Trophoblast cell (in vitro differentiated cells and primary cell): Measurements from ENCODE around the gene POU2AF2. TPM values are rescaled to one million over a fixed set of nuclear protein-coding genes. Genes with fewer than 3 reads are reported as not detected.

ENCODE experiments used
- DNase-seq, 2 donors: peaks; one replicate each; pipeline ENCODE4 v3.0.0-alpha.2; 2016
- H2AFZ ChIP-seq: 2 replicates; pipeline ENCODE4 v1.6.1; 2013; ENCODE audit warnings: low read length, moderate library complexity, mild to moderate bottlenecking; ENCODE audit not compliant: insufficient read depth, poor library complexity
- H2AK5ac ChIP-seq: 2 replicates; pipeline ENCODE4 v1.6.1; 2013; ENCODE audit warnings: mild to moderate bottlenecking, low read length
- H2BK120ac ChIP-seq: 2 replicates; pipeline ENCODE4 v1.6.1; 2013; ENCODE audit warnings: low read length, mild to moderate bottlenecking, moderate library complexity; ENCODE audit not compliant: insufficient read depth, poor library complexity
- H2BK12ac ChIP-seq: 2 replicates; pipeline ENCODE4 v1.6.1; 2013; ENCODE audit warnings: mild to moderate bottlenecking, low read length, moderate library complexity
- H2BK5ac ChIP-seq: 2 replicates; pipeline ENCODE4 v1.6.1; 2013; ENCODE audit warnings: low read length, low read depth, moderate library complexity, mild to moderate bottlenecking; ENCODE audit not compliant: poor library complexity
- H3K14ac ChIP-seq: 2 replicates; pipeline ENCODE4 v1.6.1; 2013; ENCODE audit warnings: mild to moderate bottlenecking, low read length
- H3K18ac ChIP-seq: 2 replicates; pipeline ENCODE4 v1.6.1; 2013; ENCODE audit warnings: mild to moderate bottlenecking, low read length
- H3K23ac ChIP-seq: 2 replicates; pipeline ENCODE4 v1.6.1; 2013; ENCODE audit warnings: low read length
- H3K27ac ChIP-seq: 2 replicates; pipeline ENCODE4 v1.5.1; 2013; ENCODE audit warnings: low read depth, mild to moderate bottlenecking, inconsistent platforms, low read length, moderate library complexity
- H3K27me3 ChIP-seq: 2 replicates; pipeline ENCODE4 v1.6.1; 2013; ENCODE audit warnings: inconsistent platforms, mild to moderate bottlenecking, low read length, moderate library complexity; ENCODE audit not compliant: insufficient read depth
- H3K36me3 ChIP-seq, 2 experiments: 1 replicate in 1 of 2; 2 replicates in 1 of 2; pipeline ENCODE4 v1.6.1; 2013; ENCODE audit warnings: low read length in 2 of 2, mild to moderate bottlenecking in 2 of 2, moderate library complexity in 1 of 2; ENCODE audit not compliant: insufficient read depth in 2 of 2, control insufficient read depth in 1 of 2
- H3K4ac ChIP-seq: 2 replicates; pipeline ENCODE4 v1.6.1; 2013; ENCODE audit warnings: low read depth, mild to moderate bottlenecking, low read length, moderate library complexity
- H3K4me1 ChIP-seq, 2 experiments: 1 replicate in 1 of 2; 2 replicates in 1 of 2; pipeline ENCODE4 v1.6.1; 2013; ENCODE audit warnings: low read length in 2 of 2, mild to moderate bottlenecking in 2 of 2, moderate library complexity in 1 of 2; ENCODE audit not compliant: insufficient read depth in 2 of 2, control insufficient read depth in 1 of 2
- H3K4me2 ChIP-seq: 2 replicates; pipeline ENCODE4 v1.6.1; 2013; ENCODE audit warnings: inconsistent platforms, mild to moderate bottlenecking, low read length, moderate library complexity
- H3K4me3 ChIP-seq: 2 replicates; pipeline ENCODE4 v1.5.1; 2013; ENCODE audit warnings: mild to moderate bottlenecking, low read depth, low read length, inconsistent platforms
- H3K79me1 ChIP-seq: one replicate; pipeline ENCODE4 v1.6.1; 2013; ENCODE audit warnings: low read length
- H3K79me2 ChIP-seq: 2 replicates; pipeline ENCODE4 v1.6.1; 2013; ENCODE audit warnings: low read length, mild to moderate bottlenecking; ENCODE audit not compliant: control insufficient read depth, insufficient read depth, poor library complexity
- H3K9ac ChIP-seq: 2 replicates; pipeline ENCODE4 v1.6.1; 2013; ENCODE audit warnings: mild to moderate bottlenecking, low read length
- H3K9me3 ChIP-seq: 2 replicates; pipeline ENCODE4 v1.6.1; 2013; ENCODE audit warnings: low read depth, mild to moderate bottlenecking, control low read depth, inconsistent platforms, low read length; ENCODE audit not compliant: insufficient read depth
- H4K12ac ChIP-seq: 2 replicates; pipeline ENCODE4 v1.6.1; 2013; ENCODE audit warnings: low read depth, mild to moderate bottlenecking, low read length, moderate library complexity
- H4K8ac ChIP-seq: 2 replicates; pipeline ENCODE4 v1.6.1; 2013; ENCODE audit warnings: low read depth, mild to moderate bottlenecking, low read length, moderate library complexity
- H4K91ac ChIP-seq: one replicate; pipeline ENCODE4 v1.6.1; 2013; ENCODE audit warnings: low read depth, mild to moderate bottlenecking, low read length, moderate library complexity
- WGBS: extraction: QIAGEN DNeasy Blood & Tissue Kit; methylation state at CpG from one replicate; pipeline ENCODE4 v1.1.7; 2013; ENCODE audit warnings: missing lambda C conversion rate; ENCODE audit not compliant: insufficient read length, insufficient coverage; ENCODE audit errors: extremely low coverage; 5-methylcytosine and 5-hydroxymethylcytosine counted together
- polyA plus RNA-seq: library from polyadenylated mRNA; stranded (reverse); fragments of 200-250 nt; gene quantifications from 2 replicates; pipeline ENCODE4 v1.2.3, GENCODE V29; 2013

Gene POU2AF2
- not detected in 2 replicates for polyA plus RNA-seq

DNA sequence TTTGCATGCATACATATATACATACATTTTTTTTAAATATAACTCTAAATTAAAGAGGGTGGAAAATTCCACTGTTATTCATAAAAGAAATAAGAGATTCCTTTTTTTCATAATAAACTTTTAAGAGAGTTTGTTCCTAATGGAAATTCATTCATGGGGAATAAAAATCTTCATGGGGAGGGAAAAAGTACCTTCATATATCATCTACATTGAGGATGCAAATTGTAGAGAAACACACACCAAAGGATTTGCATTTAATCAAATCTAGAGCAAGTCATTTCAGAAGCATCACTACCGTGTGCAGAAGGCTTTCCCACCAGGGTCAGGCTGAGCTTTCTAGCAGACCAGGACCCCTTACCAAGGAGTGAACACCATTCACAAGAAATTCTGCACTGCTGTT lies at the start of gene POU2AF2:
POU2AF2 (plus strand) TSS at position 301 of the 400 bp plus-strand sequence. CDS start 129 bp downstream, outside the sequence.
- Histone ChIP-seq H3K79me2 (no peaks in the 10 kb centered on the region), H4K91ac (no peak within 1 kb of the TSS), H3K23ac (no peak within 1 kb of the TSS), H3K4me1 (no peaks in the 10 kb centered on the region), H3K4me2 (no peak within 1 kb of the TSS), H3K14ac (no peak within 1 kb of the TSS), H3K27me3 (no peaks in the 10 kb centered on the region), H3K4me3 (no peak within 1 kb of the TSS), H2AFZ (no peak within 1 kb of the TSS), H3K4ac (no peak within 1 kb of the TSS), H3K9ac (no peak within 1 kb of the TSS), H2AK5ac (no peak within 1 kb of the TSS), H2BK12ac (no peak within 1 kb of the TSS), H3K9me3 (peaks cover 2% of the 10 kb centered on the region), H3K27ac (no peak within 1 kb of the TSS), H4K8ac (no peak within 1 kb of the TSS), H2BK120ac (no peak within 1 kb of the TSS), H3K79me1 (no peaks in the 10 kb centered on the region), H4K12ac (no peak within 1 kb of the TSS), H3K18ac (no peak within 1 kb of the TSS), H2BK5ac (no peak within 1 kb of the TSS), H3K36me3 (no peaks in the 10 kb centered on the region)
- DNase-seq: no peak
- no CpG with 5 or more reads among the region's 1 CpG for WGBS

DNA sequence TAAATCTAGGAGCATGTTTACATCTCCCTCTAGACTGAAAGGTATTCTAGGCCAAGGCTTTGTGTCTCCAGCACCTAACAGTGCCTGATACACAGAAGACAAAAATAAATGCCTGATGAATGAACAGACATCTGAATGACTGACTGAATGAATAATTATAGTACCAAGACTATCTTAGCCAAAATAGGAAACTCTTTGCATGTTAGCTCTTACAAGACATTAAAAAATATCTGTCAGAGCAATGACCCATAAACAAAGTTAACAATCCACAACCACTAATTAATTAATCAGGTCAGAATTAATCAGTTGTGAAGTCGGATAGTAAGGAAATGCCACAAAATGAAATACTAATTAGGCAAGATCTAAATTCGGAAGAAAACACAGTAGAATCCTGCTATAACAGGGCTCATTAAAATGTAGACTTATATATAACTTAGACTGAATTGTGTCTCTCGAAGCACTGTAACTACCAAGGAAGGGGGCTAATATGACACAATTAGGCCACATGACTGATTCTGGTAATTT lies 45.5 kb upstream of the POU2AF2 start:
- no peak for DNase-seq
- no CpG with 5 or more reads among the region's 3 CpGs for WGBS
- Histone ChIP-seq H2BK5ac (no peak overlapping the region), H3K18ac (no peak overlapping the region), H3K27ac (no peak overlapping the region), H3K4me3 (no peak overlapping the region), H4K8ac (no peak overlapping the region), H4K91ac (no peak overlapping the region), H3K9me3 (no peaks in the 10 kb centered on the region), H3K79me2 (no peaks in the 10 kb centered on the region), H3K4me1 (no peaks in the 10 kb centered on the region), H3K9ac (no peak overlapping the region), H3K4ac (no peak overlapping the region), H2BK120ac (no peak overlapping the region), H4K12ac (no peak overlapping the region), H3K79me1 (no peaks in the 10 kb centered on the region), H3K14ac (no peak overlapping the region), H3K4me2 (no peak overlapping the region), H2BK12ac (no peak overlapping the region), H3K23ac (no peak overlapping the region), H2AFZ (no peak overlapping the region), H2AK5ac (no peak overlapping the region), H3K27me3 (no peaks in the 10 kb centered on the region), H3K36me3 (no peaks in the 10 kb centered on the region)

- no peak overlapping the region for H4K91ac ChIP-seq
- H2BK5ac ChIP-seq: no peak overlapping the region
- H3K4ac ChIP-seq: no peak overlapping the region
- no peak overlapping the region for H2BK12ac ChIP-seq
- no peaks in the 10 kb centered on the region for H3K4me1 ChIP-seq
- no peak overlapping the region for H3K4me2 ChIP-seq
- no peak overlapping the region for H3K27ac ChIP-seq
- H3K18ac ChIP-seq: no peak overlapping the region
- no peak overlapping the region for H2BK120ac ChIP-seq
- H3K79me1 ChIP-seq: no peaks in the 10 kb centered on the region
- no peak for DNase-seq
- H3K9me3 ChIP-seq: no peaks in the 10 kb centered on the region
- no peaks in the 10 kb centered on the region for H3K27me3 ChIP-seq
- no peak overlapping the region for H4K8ac ChIP-seq
- H4K12ac ChIP-seq: no peak overlapping the region
- no peak overlapping the region for H3K4me3 ChIP-seq
- no peaks in the 10 kb centered on the region for H3K36me3 ChIP-seq
- H3K23ac ChIP-seq: no peak overlapping the region
- no peak overlapping the region for H2AK5ac ChIP-seq
- no peak overlapping the region for H3K14ac ChIP-seq
- H2AFZ ChIP-seq: no peak overlapping the region
- no peaks in the 10 kb centered on the region for H3K79me2 ChIP-seq
- H3K9ac ChIP-seq: no peak overlapping the region
Observed at GRCh38 chr11:111204211-111204610, 41.3 kb upstream of the POU2AF2 start.

DNA sequence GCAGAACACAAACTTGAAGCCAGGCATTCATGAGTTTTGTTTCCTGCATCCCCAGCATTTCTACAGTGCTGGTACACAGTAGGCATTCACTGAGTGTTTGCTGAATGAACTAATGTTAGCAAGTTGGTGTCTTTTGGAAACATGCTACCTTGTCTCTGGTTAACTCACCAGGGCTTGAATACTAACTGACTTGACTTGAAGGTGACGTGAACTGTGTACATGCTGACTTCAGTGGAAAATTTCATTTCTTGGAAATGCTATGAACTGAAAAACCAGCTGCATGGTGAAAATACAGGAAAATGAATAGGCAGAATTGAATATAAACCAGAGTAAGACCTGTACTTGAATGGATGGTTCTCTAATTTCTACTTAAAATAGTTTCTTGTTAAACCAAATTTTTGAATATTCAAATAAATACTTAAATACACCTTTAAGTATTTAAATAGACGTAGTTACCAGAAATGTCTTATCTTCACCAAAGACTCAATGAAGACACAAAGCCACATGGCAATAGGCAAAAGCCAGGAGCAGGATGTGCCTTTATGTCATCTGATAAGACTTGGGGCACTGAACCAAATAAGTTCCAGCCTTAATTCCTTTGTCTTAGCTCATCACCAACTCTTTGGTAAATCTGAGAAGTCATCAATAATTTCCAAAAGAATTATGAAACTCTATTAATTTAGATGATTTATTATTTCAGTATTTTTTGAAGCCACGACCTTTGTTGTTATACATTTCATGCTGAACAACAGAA lies 39.7 kb upstream of the POU2AF2 start:
- WGBS: no CpG with 5 or more reads among the region's 3 CpGs
- Histone ChIP-seq H4K91ac (no peak overlapping the region), H3K36me3 (no peaks in the 10 kb centered on the region), H3K9ac (no peak overlapping the region), H2AFZ (no peak overlapping the region), H2BK12ac (no peak overlapping the region), H3K9me3 (no peaks in the 10 kb centered on the region), H3K79me1 (no peaks in the 10 kb centered on the region), H4K12ac (no peak overlapping the region), H3K4me1 (no peaks in the 10 kb centered on the region), H3K4me3 (no peak overlapping the region), H3K23ac (no peak overlapping the region), H3K4me2 (no peak overlapping the region), H3K79me2 (no peaks in the 10 kb centered on the region), H3K18ac (no peak overlapping the region), H4K8ac (no peak overlapping the region), H2AK5ac (no peak overlapping the region), H2BK5ac (no peak overlapping the region), H3K14ac (no peak overlapping the region), H3K4ac (no peak overlapping the region), H3K27me3 (no peaks in the 10 kb centered on the region), H3K27ac (no peak overlapping the region), H2BK120ac (no peak overlapping the region)
- no peak for DNase-seq
